Measurements from ENCODE around the gene SSTR3.

- TF ChIP-seq CTCF (IDR thresholded peaks at IDR 0.05; ENCODE audit: insufficient read depth, low read depth, low read length) (no peak), EZH2 (IDR thresholded peaks at IDR 0.05; ENCODE audit: insufficient read depth, low read length) (no peak)
Measured at GRCh38 chr22:37211866-37212173, 457 bp downstream of the SSTR3 start.
